K562 (cell line): Measurements from ENCODE around the gene SLC29A2. TPM values are rescaled to one million over a fixed set of nuclear protein-coding genes. Genes with fewer than 3 reads are reported as not detected.

Source experiments
- ARID2 ChIP-seq: fragments of 450-650 bp; IDR thresholded peaks from 2 replicates; pipeline ENCODE4 v1.6.1; 2017; ENCODE audit warnings: antibody characterized with exemption, mild to moderate bottlenecking
- CEBPB ChIP-seq: fragments of 450-650 bp; IDR thresholded peaks from 2 replicates; pipeline ENCODE4 v1.6.1; 2016; ENCODE audit warnings: missing genetic modification characterization, missing compliant biosample characterization
- CHD4 ChIP-seq: fragments of 200-600 bp; sonication (generic); IDR thresholded peaks from 3 replicates; pipeline ENCODE4 v1.6.1; 2012; ENCODE audit warnings: low read depth, mild to moderate bottlenecking, mixed read lengths, low read length, inconsistent platforms; ENCODE audit not compliant: insufficient read depth, insufficient replicate concordance, poor library complexity, severe bottlenecking
- DMBX1 ChIP-seq: fragments of 250-450 bp; sonication (Bioruptor Pico); IDR thresholded peaks from 2 replicates; pipeline ENCODE4 v1.8.0; 2022; ENCODE audit warnings: inconsistent platforms, mild to moderate bottlenecking, moderate library complexity, borderline replicate concordance
- DNMT1 ChIP-seq: fragments of 450-650 bp; IDR thresholded peaks from 2 replicates; pipeline ENCODE4 v1.6.1; 2016; ENCODE audit warnings: antibody characterized with exemption, mild to moderate bottlenecking
- EHMT2 ChIP-seq: fragments of 450-650 bp; IDR thresholded peaks from 2 replicates; pipeline ENCODE4 v1.6.1; 2018; ENCODE audit warnings: antibody characterized with exemption
- EP400 ChIP-seq: fragments of 450-650 bp; IDR thresholded peaks from 2 replicates; pipeline ENCODE4 v1.6.1; 2017; ENCODE audit warnings: antibody characterized with exemption, mild to moderate bottlenecking, moderate library complexity
- GABPB1 ChIP-seq: sonication (generic); formaldehyde crosslinking; IDR thresholded peaks from 2 replicates; pipeline ENCODE4 v1.8.0; 2022; ENCODE audit warnings: mild to moderate bottlenecking, missing genetic modification reagents
- GTF2B ChIP-seq: IDR thresholded peaks from 2 replicates; pipeline ENCODE4 v1.6.1; 2011; ENCODE audit not compliant: insufficient read length; ENCODE audit errors: extremely low read depth
- HDAC1 ChIP-seq, 2 experiments: fragments of 450-650 bp; IDR thresholded peaks; 2 replicates each; pipeline ENCODE4 v1.6.1; 2016 to 2017; ENCODE audit warnings: inconsistent platforms in 1 of 2, mild to moderate bottlenecking in 1 of 2, moderate library complexity in 1 of 2
- HNRNPUL1 ChIP-seq: fragments of 200-400 bp; formaldehyde crosslinking; IDR thresholded peaks from 2 replicates; pipeline ENCODE4 v1.6.1; 2017; ENCODE audit warnings: low read length
- JUNB ChIP-seq: fragments of 450-650 bp; formaldehyde crosslinking; conservative IDR thresholded peaks from 2 replicates; pipeline ENCODE4 v1.4.0; 2020; ENCODE audit warnings: mild to moderate bottlenecking
- KLF6 ChIP-seq: fragments of 250-450 bp; sonication (Bioruptor Pico); IDR thresholded peaks from 2 replicates; pipeline ENCODE4 v1.4.0; 2020; ENCODE audit warnings: mild to moderate bottlenecking, moderate library complexity, borderline replicate concordance
- MAFF ChIP-seq: IDR thresholded peaks from 2 replicates; pipeline ENCODE4 v1.6.1; 2012; ENCODE audit warnings: low read length, improper control_type of control experiment
- NCOA4 ChIP-seq: fragments of 450-650 bp; IDR thresholded peaks from 2 replicates; pipeline ENCODE4 v1.6.1; 2018; ENCODE audit warnings: mild to moderate bottlenecking; ENCODE audit not compliant: partially characterized antibody
- PHF20 ChIP-seq: fragments of 450-650 bp; IDR thresholded peaks from 2 replicates; pipeline ENCODE4 v1.6.1; 2018; ENCODE audit not compliant: partially characterized antibody
- PRDM10 ChIP-seq: fragments of 450-650 bp; IDR thresholded peaks from 2 replicates; pipeline ENCODE4 v1.6.1; 2018; ENCODE audit not compliant: partially characterized antibody
- RBM25 ChIP-seq: fragments of 200-400 bp; formaldehyde crosslinking; IDR thresholded peaks from 2 replicates; pipeline ENCODE4 v1.6.1; 2018; ENCODE audit warnings: low read length, low read depth, moderate library complexity; ENCODE audit not compliant: severe bottlenecking
- RHOXF2B ChIP-seq: fragments of 250-450 bp; sonication (Bioruptor Pico); conservative IDR thresholded peaks from 2 replicates; pipeline ENCODE4 v1.5.1; 2021
- SAFB ChIP-seq: fragments of 200-400 bp; formaldehyde crosslinking; IDR thresholded peaks from 2 replicates; pipeline ENCODE4 v1.6.1; 2017; ENCODE audit warnings: low read depth, low read length, borderline replicate concordance
- SP1 ChIP-seq: sonication (generic); formaldehyde crosslinking; IDR thresholded peaks from 2 replicates; pipeline ENCODE4 v1.8.1; 2022; ENCODE audit warnings: mild to moderate bottlenecking, missing genetic modification reagents
- TCF3 ChIP-seq: sonication (generic); formaldehyde crosslinking; IDR thresholded peaks from 2 replicates; pipeline ENCODE4 v1.4.0; 2020; ENCODE audit warnings: mild to moderate bottlenecking, missing genetic modification reagents
- TOE1 ChIP-seq, 2 experiments: fragments of 450-650 bp in 1 of 2; sonication (generic) in 1 of 2; formaldehyde crosslinking in 1 of 2; IDR thresholded peaks; 2 replicates each; pipeline versions ENCODE4 v1.7.1 to v1.8.0; 2016 to 2022; ENCODE audit warnings: borderline replicate concordance in 2 of 2, mild to moderate bottlenecking in 2 of 2, antibody characterized with exemption in 1 of 2, inconsistent platforms in 1 of 2, low read depth in 1 of 2, missing genetic modification reagents in 1 of 2, moderate library complexity in 1 of 2
- ZBED1 ChIP-seq: IDR thresholded peaks from 2 replicates; pipeline ENCODE4 v1.6.1; 2014
- ZNF232 ChIP-seq: sonication (generic); formaldehyde crosslinking; IDR thresholded peaks from 2 replicates; pipeline ENCODE4 v1.8.0; 2022; ENCODE audit warnings: mild to moderate bottlenecking, missing genetic modification reagents
- ZNF347 ChIP-seq: fragments of 450-650 bp; formaldehyde crosslinking; IDR thresholded peaks from 2 replicates; pipeline ENCODE4 v1.4.0; 2020; ENCODE audit warnings: low read depth, mild to moderate bottlenecking, moderate library complexity
- polyA plus RNA-seq, 8 experiments: library from polyadenylated mRNA; depleted of rRNA in 4 of 8; stranded (reverse) in 5 of 8; unstranded in 3 of 8; fragments of >200 nt; fragmentation: Nextera tagmentation in 2 of 8; fragmentation: Illumina TruSeq in 1 of 8; extraction: Ambion mirVana in 2 of 8; extraction: Trizol in 1 of 8; gene quantifications; 2 replicates each; pipeline versions ENCODE4 v1.2.1 to v1.2.3, GENCODE V29; 2011 to 2014; ENCODE audit warnings: inconsistent platforms in 1 of 8, missing spikeins in 1 of 8
- total RNA-seq, 7 experiments: library from RNA; depleted of rRNA in 6 of 7; stranded (reverse); fragments of >200 nt in 6 of 7; fragmentation: Illumina TruSeq in 2 of 7; extraction: Trizol in 2 of 7; gene quantifications; 2 replicates each; pipeline versions ENCODE4 v1.2.1 to v1.2.3, GENCODE V29; 2011 to 2021; ENCODE audit warnings: low replicate concordance in 1 of 7

SLC29A2 gene
- total and polyA plus RNA-seq, 9 of the 15 experiments (the other 6 are each of a cell fraction or from before 2014, with no cell fraction given), result 2.4 to 48.6 (median 14.2) TPM

- no peak for TF ChIP-seq RHOXF2B (CRISPR knock-in tag)
- no peak for TF ChIP-seq HNRNPUL1
- no peak for TF ChIP-seq KLF6 (CRISPR knock-in tag)
- no peak for TF ChIP-seq ZNF232
- TF ChIP-seq PRDM10, result no peak
- no peak for TF ChIP-seq DMBX1 (CRISPR knock-in tag)
- no peak for TF ChIP-seq GTF2B
- TF ChIP-seq MAFF, result no peak
- TF ChIP-seq SP1 (CRISPR knock-in tag), result peak; percentile 58; the same call in 1 of the 2 replicates
- TF ChIP-seq EHMT2, result no peak
- peak; percentile 70; the same call in 1 of the 2 replicates for TF ChIP-seq EP400
- TF ChIP-seq TCF3 (CRISPR knock-in tag), result peak; percentile 11; the same call in 1 of the 2 replicates
- peak; percentile 98 for TF ChIP-seq PHF20
- TF ChIP-seq JUNB, result no peak
- TF ChIP-seq NCOA4, result no peak
- no peak for TF ChIP-seq ZBED1
- no peak for TF ChIP-seq CEBPB (tag)
- TF ChIP-seq CHD4, result no peak
- no peak for TF ChIP-seq DNMT1
- no peak for TF ChIP-seq TOE1 (IDR thresholded peaks at IDR 0.05; ENCODE audit: borderline replicate concordance)
- no peak for TF ChIP-seq TOE1 (CRISPR knock-in tag; IDR thresholded peaks at IDR 0.05; ENCODE audit: borderline replicate concordance, low read depth)
- TF ChIP-seq ZNF347, result no peak
- no peak for TF ChIP-seq RBM25
- TF ChIP-seq SAFB, result no peak
- peak; percentile 78 for TF ChIP-seq GABPB1 (CRISPR knock-in tag)
- no peak for TF ChIP-seq ARID2
- TF ChIP-seq HDAC1 (IDR thresholded peaks at IDR 0.05), result peak in 1 of 2 experiments; percentile 98; a peak in 2 of 4 replicates
Measured at GRCh38 chr11:66344550-66345315, 26.8 kb downstream of the SLC29A2 start, which contains the start of gene BRMS1 (continued).
